ENCODE measurements around the gene PCCA.

Gene PCCA

DNA sequence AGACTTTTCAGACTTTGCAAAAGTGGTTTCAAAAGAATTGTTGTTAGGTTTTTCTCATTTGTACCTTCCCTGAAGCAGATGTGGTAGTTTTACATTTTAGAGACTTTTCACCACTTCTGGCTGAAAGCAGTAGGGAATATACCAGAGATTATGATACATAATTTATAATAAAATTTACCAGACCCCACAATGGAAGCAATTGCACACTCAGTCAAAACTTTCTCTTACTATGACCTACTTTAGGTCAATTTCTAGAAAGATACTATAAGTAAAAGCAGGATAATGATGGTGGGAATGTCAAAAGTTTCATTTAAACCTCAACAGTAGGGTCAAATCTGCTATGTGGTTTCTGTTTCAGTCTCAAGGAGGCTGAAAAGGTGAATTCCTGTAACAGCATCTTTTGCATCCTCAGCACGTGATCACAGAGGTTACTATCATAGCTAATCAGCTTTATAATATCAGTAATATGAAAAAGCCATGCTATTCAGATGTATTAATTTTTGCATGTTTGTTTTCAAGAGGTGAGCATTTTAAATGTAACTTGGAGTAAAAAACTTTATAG, 26.9 kb downstream of the PCCA start (continued):
- no peak for TF ChIP-seq POU6F1 (CRISPR knock-in tag; IDR thresholded peaks at IDR 0.05; ENCODE audit: borderline replicate concordance, low read depth)

DNA sequence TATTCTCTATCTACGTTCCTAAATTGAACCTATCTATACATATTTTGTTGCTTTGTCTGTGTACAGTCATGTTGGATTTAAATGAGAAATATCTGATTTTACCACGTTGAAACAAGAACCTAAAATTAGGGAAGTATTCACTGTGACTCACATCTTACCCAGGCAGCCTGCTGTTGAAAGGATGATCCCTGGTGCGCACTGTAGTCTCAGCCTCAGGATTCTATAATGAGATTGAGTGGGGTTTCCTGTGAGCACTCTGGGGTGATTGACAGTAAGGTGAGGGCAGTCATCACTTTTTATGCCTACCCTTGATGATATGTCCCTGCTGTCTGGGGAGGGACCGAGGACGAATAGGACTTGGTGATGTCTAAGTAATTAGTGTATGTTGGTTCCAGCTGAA, 35.4 kb downstream of the PCCA start:
- ATAC-seq, result peak; percentile 77
- TF ChIP-seq TOX (CRISPR knock-in tag; IDR thresholded peaks at IDR 0.05; ENCODE audit: borderline replicate concordance) (no peak), GLIS3 (CRISPR knock-in tag; IDR thresholded peaks at IDR 0.05) (no peak), OSR1 (CRISPR knock-in tag; IDR thresholded peaks at IDR 0.05) (no peak), ESRRG (CRISPR knock-in tag; IDR thresholded peaks at IDR 0.05) (no peak), RARB (CRISPR knock-in tag; IDR thresholded peaks at IDR 0.05) (no peak), ZNF8 (CRISPR knock-in tag; IDR thresholded peaks at IDR 0.05) (no peak), PPARA (CRISPR knock-in tag; IDR thresholded peaks at IDR 0.05; ENCODE audit: borderline replicate concordance) (no peak), ZNF70 (CRISPR knock-in tag; IDR thresholded peaks at IDR 0.05) (no peak), TSHZ2 (CRISPR knock-in tag; IDR thresholded peaks at IDR 0.05) (no peak), ARNTL (CRISPR knock-in tag; IDR thresholded peaks at IDR 0.05; ENCODE audit: borderline replicate concordance, low read depth) (no peak)

- ATAC-seq, result no peak
- no peak for TF ChIP-seq BACH2 (CRISPR knock-in tag; IDR thresholded peaks at IDR 0.05; ENCODE audit: borderline replicate concordance)
- TF ChIP-seq SNAI2 (CRISPR knock-in tag; IDR thresholded peaks at IDR 0.05), result no peak
- no peak for TF ChIP-seq PPARA (CRISPR knock-in tag; IDR thresholded peaks at IDR 0.05; ENCODE audit: borderline replicate concordance)
- TF ChIP-seq ESRRG (CRISPR knock-in tag; IDR thresholded peaks at IDR 0.05), result no peak
- no peak for TF ChIP-seq ZNF8 (CRISPR knock-in tag; IDR thresholded peaks at IDR 0.05)
- no peak for TF ChIP-seq OSR1 (CRISPR knock-in tag; IDR thresholded peaks at IDR 0.05)
- TF ChIP-seq CSDC2 (CRISPR knock-in tag; IDR thresholded peaks at IDR 0.05), result no peak
- TF ChIP-seq PATZ1 (CRISPR knock-in tag; IDR thresholded peaks at IDR 0.05; ENCODE audit: borderline replicate concordance), result no peak
- TF ChIP-seq TSHZ2 (CRISPR knock-in tag; IDR thresholded peaks at IDR 0.05), result no peak
- no peak for TF ChIP-seq TOX (CRISPR knock-in tag; IDR thresholded peaks at IDR 0.05; ENCODE audit: borderline replicate concordance)
- no peak for TF ChIP-seq RARB (CRISPR knock-in tag; IDR thresholded peaks at IDR 0.05)
- TF ChIP-seq, protein P1, sequence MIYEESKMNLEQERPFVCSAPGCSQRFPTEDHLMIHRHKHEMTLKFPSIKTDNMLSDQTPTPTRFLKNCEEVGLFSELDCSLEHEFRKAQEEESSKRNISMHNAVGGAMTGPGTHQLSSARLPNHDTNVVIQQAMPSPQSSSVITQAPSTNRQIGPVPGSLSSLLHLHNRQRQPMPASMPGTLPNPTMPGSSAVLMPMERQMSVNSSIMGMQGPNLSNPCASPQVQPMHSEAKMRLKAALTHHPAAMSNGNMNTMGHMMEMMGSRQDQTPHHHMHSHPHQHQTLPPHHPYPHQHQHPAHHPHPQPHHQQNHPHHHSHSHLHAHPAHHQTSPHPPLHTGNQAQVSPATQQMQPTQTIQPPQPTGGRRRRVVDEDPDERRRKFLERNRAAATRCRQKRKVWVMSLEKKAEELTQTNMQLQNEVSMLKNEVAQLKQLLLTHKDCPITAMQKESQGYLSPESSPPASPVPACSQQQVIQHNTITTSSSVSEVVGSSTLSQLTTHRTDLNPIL (CRISPR knock-in tag; IDR thresholded peaks at IDR 0.05; ENCODE audit: low read depth), result no peak
- no peak for TF ChIP-seq ZFP30 (CRISPR knock-in tag; IDR thresholded peaks at IDR 0.05)
- TF ChIP-seq TCF4 (CRISPR knock-in tag; IDR thresholded peaks at IDR 0.05; ENCODE audit: borderline replicate concordance), result no peak
- TF ChIP-seq ZNF565 (CRISPR knock-in tag; conservative IDR thresholded peaks at IDR 0.05; ENCODE audit: low read depth), result no peak
- TF ChIP-seq ZNF70 (CRISPR knock-in tag; IDR thresholded peaks at IDR 0.05), result no peak
- no peak for TF ChIP-seq ZFP3 (CRISPR knock-in tag; IDR thresholded peaks at IDR 0.05)
- no peak for TF ChIP-seq POU6F1 (CRISPR knock-in tag; IDR thresholded peaks at IDR 0.05; ENCODE audit: borderline replicate concordance, low read depth)
- TF ChIP-seq ZC3H10 (CRISPR knock-in tag; IDR thresholded peaks at IDR 0.05), result no peak
- no peak for TF ChIP-seq ISL1 (CRISPR knock-in tag; IDR thresholded peaks at IDR 0.05)
These were observed 37.1 kb downstream of the PCCA start for GRCh38 chr13:100125946-100126345.

Measured in SK-N-SH treated with all-trans-retinoic acid at 6 μM for 48 hours (cell line).